ENCODE measurements around the gene GPT2.

DNA sequence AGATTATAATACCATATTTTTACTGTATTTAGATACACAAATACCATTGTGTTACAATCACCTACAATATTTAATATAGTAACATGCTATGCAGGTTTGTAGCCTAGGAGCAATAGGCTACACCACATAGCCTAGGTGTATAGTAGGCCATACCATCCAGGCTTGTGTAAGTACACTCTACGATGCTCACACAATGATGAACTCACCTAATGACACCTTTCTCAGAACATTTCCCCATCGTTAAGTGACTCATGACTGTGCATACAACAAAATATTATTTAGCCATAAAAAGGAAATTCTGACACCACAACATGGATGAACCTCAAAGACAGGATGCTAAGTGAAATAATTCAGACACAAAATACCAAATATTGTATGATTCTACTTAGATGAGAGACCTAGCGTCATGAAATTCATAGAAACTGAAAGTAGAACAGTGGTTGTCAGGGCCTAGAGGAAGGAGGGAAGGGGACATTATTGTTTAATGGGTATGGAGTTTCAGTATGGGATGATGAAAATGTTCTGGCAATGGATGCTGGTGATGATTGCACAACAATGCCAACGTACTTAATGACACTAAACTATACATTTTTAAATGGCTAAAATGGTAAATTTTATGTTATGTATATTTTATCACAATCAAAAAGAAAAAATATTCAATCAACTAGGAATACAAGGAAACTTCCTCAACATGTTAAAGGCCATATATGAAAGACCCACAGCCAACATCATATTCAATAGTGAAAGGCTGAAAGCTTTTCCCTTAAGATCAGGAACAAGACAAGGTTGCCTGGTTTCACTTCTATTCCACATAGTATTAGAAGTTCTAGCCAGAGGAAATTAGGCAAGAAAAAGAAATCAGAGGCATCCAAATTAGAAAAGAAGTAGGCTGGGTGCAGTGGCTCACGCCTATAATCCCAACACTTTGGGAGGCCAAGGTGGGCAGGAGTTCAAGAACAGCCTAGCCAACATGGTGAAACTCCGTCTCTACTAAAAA, 47.3 kb upstream of the GPT2 start:
- TF ChIP-seq, protein P1, sequence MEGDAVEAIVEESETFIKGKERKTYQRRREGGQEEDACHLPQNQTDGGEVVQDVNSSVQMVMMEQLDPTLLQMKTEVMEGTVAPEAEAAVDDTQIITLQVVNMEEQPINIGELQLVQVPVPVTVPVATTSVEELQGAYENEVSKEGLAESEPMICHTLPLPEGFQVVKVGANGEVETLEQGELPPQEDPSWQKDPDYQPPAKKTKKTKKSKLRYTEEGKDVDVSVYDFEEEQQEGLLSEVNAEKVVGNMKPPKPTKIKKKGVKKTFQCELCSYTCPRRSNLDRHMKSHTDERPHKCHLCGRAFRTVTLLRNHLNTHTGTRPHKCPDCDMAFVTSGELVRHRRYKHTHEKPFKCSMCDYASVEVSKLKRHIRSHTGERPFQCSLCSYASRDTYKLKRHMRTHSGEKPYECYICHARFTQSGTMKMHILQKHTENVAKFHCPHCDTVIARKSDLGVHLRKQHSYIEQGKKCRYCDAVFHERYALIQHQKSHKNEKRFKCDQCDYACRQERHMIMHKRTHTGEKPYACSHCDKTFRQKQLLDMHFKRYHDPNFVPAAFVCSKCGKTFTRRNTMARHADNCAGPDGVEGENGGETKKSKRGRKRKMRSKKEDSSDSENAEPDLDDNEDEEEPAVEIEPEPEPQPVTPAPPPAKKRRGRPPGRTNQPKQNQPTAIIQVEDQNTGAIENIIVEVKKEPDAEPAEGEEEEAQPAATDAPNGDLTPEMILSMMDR (IDR thresholded peaks at IDR 0.05 in 4 of 5, conservative IDR thresholded peaks at IDR 0.05 in 1 of 5): no peak
- no peak for TF ChIP-seq POLR2A (IDR thresholded peaks at IDR 0.05)
